Stimulated activated CD8-positive, alpha-beta memory T cell treated with anti-CD3 and anti-CD28 coated beads, Interleukin-4, amount 100 ng/mL, for 4 hours (primary cell): ENCODE results near the gene TOMM20L.

ENCODE experiments used
- DNase-seq, 2 donors: peaks; one replicate each; pipeline ENCODE4 v3.0.0-alpha.2; 2020; ENCODE audit warnings: low read depth in 2 of 2, low spot score in 1 of 2

TOMM20L gene

DNA sequence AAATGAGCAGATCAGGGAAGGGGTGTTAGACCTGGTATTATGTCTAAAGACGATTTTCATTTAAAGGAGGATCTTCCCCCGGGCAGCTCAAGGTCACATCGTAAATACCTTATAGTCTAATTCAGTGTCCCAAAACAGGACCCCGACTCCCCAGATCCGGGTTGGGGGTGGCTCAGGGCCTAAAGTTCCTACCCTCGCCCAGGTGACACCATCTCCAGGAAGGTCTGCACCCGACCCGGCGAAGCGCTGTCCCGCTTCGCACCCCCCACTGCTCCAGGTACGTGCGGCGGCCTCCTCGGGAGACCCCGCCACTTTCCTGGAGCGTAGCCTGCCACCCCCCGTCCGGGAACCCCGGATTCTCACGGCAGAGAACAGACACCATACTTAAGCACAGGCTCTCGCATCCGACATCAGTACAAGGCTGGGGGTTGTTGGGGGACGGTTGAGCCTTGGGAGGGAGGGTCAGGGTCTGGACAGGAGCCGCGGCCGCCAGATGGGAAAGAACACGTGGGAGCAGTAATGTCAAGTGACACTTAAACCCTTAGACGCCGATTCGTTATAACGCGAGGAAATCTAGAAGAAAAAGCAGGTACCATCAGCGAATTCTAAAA lies 31.0 kb downstream of the TOMM20L start:
- peak in 1 of 2 donors; percentile 31 for DNase-seq

DNA sequence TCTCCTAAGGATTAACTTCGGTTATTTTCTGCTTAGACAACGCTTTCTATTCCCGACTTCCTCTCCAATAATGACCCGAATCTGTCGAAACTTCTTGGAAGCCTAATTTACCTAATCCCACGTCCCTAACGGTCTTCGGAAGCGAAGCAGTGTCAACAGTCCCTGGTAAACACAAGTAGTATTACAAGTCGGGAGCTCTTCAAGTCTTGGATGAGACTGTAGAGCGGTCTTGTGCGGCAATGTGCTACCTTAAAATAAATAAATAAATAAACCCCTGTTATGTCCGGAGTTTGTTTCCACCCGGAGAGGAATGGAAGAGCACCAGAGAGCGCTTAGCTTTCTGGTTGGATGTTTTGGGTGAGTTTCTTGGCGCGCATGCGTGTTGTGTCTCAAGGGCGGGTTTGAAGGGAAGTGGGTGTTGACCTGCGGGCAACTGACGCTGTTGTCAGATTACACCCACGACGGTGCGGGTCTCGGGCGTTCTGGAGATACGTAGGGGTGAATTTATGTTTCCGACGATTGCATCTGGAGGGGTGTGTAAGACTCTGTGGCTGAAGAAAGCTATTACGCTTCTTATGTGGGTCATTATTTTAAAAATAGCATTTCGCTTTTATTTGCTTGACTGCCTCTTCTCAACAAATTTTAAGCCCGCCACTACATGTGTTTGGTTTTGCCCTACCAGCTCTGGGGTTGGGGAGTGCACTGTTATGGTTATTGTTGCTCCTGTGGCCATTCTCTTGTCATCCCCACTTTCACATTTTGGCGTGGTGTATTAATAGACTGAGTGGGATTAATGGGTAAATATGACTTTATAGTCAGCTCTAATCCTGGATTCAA lies 31.8 kb downstream of the TOMM20L start, which contains the start of the genes KIAA0586 and TIMM9:
KIAA0586 (plus strand) TSS at position 439 of the 837 bp plus-strand sequence. CDS start 546 bp downstream, outside the sequence.
TIMM9 (minus strand) TSS at position 251 of the 837 bp plus-strand sequence. CDS start 15,586 bp downstream, outside the sequence.
- peak; percentile 90 to 95 for DNase-seq

DNA sequence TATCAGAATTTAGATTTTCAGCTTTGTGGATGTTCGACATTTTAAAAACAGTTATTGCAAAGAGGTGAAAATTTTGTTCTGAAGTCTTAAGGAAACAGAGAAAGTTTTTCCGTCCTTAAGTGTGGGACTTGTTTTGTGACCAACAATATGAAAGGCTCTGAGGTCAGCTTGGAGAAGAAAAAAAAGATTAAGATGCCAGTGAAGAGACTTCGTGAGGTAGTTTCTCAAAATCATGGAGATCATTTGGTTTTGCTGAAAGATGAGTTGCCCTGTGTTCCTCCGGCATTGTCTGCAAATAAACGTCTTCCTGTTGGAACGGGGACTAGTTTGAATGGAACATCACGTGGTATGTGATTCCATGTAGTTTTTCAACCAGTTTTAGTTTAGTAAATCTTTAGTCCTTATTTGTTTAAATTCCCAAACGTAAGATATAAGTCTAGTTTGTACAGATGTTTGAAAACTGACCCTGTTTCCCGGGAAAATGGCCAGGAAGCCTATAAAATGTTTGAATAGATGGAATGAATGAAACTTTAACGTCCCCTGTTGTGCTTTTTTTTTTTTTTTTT lies 32.5 kb downstream of the TOMM20L start:
- no peak for DNase-seq

DNA sequence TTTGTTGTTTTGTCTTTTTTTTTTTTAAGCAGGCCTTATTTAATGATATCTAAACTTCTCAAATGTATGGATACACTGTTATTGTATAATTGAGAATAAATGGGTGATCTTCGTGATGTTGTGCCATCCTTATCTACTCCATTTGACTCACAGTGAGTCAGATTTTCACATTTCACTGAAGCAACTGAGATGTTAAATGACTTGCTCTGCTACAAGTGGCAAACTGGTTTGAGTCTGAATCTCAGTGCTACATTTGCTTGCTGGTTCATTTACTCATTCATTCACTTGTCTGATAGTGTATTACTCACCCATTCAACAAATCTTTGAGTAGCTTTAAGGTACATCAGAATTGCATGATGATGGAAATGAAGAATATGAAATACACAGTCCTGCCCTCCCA lies 34.4 kb downstream of the TOMM20L start:
- DNase-seq: no peak

DNA sequence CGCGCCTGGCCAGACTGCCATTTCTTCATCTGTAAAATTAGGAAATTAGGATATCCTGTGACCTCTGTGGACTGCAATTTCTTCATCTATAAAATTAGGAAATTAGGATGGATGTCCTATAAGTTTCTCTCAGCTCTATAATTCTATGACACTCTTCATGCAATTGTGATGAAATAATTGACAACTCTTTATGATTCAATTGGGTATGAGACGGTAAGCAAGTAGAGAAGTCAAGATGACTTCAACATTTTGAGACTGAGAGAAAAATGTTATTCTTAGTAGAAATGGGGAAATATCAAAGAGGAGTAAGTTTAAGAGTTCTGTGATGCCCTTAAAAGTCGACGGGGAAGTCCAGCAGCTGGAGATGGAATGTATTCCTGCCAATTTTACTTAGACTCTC lies 43.7 kb downstream of the TOMM20L start:
- no peak for DNase-seq

DNA sequence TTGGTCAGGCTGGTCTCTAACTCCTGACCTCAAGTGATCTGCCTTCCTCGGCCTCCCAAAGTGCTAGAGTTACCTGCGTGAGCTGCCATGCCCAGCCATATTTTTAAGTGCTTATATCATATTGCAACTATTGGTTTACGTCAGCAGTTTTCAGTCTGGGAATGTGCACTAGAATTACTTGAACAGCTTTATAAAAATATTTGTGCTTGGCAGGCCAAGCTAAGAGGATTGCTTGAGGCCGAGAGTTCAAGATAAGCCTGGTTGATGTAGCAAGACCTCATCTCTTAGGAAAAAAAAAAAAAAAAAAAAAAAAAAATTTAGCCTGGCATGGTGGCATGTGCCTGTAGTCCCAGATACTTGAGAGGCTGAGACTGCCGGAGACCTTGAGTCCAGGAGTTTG lies 48.9 kb downstream of the TOMM20L start:
- no peak for DNase-seq

DNA sequence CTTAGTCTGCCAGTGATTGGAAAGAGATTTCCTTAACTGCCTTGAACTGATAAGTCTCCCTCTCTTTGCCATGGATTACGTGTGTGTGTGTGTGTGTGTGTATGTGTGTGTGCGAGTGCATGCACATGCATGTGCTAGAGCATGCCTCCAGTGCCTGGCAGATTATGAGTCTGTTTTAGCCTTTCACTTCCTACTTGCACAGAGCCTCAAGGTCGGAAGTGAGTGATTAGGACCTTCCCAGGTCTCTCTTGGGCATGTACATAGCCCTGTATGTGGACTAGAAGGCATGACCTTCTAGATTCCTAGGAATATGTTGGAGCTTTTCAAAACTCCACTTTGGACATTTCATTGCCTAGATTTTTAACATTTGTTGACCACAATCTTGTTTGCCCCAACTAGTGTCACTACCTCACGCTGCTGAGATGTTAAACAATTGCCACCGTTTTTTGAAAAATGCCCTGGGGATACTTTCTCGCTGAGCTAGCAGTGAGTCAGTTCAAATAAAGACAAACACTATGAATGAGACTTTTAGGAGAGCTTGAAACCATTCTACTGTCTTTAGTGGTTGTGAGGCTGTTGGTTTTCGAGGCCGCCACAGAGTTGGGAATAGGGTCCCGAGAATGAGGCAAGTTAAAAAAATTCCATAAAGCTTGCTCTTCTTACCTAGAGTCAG lies 60.0 kb downstream of the TOMM20L start:
- no peak for DNase-seq
